Limb (tissue), 2 donors: ENCODE measurements around the gene HHLA2.

ENCODE experiments used
- DNase-seq, 2 donors: peaks; one replicate each; pipeline ENCODE4 v3.0.0-alpha.2; 2016; ENCODE audit errors: extremely low spot score in 2 of 2

Gene HHLA2

GRCh38 chr3:108393128-108393900 lies 97.0 kb downstream of the HHLA2 start:
- no peak for DNase-seq

DNA sequence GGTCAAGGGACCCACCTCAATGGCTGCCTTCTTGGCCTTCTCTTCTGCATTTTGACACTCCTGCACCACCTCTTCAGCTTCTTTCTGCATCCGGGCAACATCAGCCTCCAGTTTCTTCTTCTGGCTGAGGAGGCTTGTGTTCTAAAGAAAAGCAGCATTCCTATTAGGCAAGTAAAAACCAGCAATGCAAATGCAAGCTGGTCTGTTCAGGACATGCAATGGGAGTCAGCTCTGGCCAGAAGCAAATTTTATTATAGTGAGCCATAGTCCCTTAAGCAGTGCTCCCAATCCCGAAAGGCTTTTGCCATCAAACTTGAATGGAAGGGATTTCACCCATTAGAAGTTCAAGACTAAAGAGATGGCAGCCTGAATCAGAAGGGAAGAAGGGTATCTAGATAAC lies 97.7 kb downstream of the HHLA2 start:
- no peak for DNase-seq

GRCh38 chr3:108394563-108394962 lies 98.2 kb downstream of the HHLA2 start:
- no peak for DNase-seq

- DNase-seq = no peak
These were observed 100.0 kb downstream of the HHLA2 start for GRCh38 chr3:108396336-108396735.

DNA sequence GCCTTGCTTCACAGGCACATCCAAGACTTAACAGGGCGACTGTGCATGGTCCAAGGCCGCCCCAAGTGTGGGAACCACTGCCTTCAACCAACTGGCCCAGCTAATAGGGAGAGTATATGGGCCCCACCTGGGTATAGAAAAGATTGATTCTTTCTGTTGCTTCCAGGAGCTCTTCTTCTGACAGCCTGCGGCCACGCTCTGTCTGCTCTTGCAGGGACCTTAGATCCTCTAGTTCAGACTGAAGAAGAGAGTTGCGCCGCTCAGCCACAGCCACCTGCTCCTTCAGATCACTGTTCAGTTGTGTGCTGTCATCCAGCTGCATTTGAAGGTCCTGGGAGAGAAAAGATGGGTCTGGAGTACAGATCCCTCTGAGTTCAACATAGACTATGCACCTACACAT lies 102.2 kb downstream of the HHLA2 start:
- no peak for DNase-seq

DNA sequence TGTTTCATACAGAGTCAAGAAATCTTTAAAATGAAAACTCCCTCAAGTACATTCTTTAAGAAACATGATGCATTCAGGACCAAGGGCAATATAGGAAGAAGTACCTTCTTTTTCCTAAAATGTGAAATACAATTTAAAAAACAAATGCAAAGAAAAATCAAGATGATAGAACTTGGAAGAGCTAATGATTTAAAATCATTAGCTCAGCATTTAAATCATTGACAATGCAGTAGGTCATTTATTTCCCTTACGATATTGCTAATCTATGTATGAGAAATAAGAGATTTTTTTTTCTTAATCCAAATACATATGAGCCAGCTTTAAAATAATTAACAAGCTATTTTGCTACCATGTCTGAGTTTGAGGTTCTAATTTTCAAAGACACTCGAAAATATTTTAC lies 105.5 kb downstream of the HHLA2 start:
- DNase-seq = no peak

GRCh38 chr3:108403198-108403597 lies 106.8 kb downstream of the HHLA2 start:
- no peak for DNase-seq

- no peak for DNase-seq
These were observed 107.5 kb downstream of the HHLA2 start for GRCh38 chr3:108403686-108404345.

DNA sequence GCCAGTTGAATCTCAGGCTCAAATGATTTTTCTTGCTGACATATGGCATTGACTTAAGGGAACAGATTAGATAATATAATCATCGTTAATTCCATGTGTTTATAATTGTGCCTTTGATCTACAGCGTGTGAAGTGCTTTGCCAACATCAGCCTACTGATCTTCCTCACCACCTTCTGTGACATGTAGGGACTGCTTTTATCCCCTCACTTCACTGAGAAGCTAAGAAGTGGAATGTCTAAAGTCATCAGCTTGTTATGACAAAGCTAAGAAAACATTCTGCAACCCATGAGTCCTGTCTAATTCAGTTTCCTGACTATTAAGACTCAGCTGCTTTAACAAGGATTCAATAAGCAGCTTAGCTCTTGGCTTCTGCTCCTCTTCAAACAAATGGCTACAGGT lies 108.0 kb downstream of the HHLA2 start:
- DNase-seq = no peak

DNA sequence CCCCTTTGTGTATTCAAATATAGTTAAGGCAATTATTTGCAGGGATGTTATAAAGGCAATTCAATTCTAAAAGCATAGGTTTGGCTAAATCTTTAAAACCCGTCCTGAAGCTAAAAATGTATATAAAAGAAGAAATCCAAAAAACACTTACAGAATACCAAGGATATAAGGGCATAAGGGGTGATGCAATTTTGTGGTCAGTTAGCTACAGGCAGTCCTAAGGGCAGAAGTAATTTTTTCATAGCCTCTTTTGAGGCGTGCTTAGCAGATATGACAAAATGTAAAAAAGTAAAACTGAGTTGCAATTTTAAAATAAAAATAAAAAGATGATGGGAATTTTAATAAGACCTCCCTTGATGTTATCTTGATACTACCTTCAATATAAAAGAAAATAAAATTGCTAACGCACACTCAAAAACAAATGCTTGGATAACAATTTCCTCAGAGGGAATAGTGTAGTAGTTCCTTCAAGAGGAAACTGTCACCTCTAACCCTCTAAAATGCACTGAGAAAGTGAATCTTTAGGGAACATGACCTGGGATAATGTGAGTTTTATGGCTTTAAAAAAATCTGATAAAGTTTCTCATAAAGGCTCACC lies 109.8 kb downstream of the HHLA2 start:
- DNase-seq = no peak

DNA sequence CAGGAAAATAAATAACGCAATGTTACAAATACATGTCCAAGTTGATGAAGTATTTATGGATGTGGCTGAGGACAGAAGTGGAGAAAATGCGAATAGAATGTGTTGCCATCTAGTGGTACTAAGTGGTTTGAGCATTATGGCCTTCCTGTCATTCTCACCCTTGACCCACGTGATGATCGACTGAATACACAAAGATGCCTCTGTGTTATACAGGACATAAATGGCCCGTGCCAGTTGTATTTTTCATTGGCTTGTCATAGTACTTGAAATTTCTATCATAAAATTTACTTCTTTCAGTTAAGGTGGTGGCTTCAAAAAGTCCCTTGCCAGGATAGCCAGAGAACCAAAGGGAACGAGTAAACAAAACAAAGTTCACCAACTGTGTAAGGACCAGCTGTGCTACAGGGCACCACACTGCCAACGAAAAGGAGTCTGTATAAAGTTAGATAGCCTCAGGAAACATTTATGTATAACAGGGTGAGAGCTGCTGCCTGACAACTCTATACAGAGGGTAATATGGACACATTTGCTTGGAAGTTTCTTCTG lies 110.4 kb downstream of the HHLA2 start:
- DNase-seq = no peak

GRCh38 chr3:108407886-108408285 lies 111.5 kb downstream of the HHLA2 start:
- DNase-seq = no peak

DNA sequence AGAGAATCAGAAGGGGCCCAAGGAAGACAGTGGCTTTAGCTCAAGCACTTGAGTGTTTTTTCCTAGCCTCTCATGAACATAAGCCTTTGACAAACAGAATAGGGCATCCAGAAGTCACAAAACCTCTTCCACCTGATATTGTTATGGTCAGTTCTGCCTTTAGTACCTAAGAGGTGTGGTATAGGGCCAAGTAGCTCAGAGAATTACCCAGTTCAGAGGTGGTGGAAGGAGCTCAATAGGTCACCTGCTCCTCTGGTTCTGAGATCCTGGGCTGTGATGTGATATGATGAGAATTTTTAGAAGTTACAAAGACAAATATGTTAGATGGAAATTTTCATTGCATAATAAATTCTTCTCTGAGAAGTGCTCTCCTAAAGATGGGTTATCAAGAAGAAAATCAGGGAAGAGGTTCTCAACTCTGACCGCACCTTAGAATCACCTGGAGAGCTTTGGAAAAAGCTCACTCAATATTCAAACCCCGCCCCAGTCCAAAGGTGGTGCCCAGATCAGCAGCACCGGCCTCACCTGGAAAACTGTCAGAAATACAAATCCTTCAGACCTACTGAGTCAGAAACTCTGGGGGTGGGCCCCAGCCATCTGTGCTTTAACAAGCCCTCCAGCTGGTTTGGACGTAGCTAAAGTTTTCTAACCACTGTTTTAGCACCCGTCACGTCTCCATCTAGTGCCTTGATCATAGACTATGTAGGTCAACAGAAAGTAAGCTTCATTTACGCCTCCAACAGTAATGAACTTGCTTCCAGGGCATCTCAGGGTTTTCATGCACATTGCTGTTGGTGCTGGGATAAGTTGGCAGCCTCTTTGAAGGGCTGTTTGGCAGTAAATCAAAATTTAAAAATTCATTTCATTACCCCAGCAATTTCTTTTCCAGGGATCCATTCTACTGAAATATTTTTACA lies 112.8 kb downstream of the HHLA2 start:
- DNase-seq = no peak

GRCh38 chr3:108409800-108410178 lies 113.4 kb downstream of the HHLA2 start:
- no peak for DNase-seq

GRCh38 chr3:108410531-108410984 lies 114.2 kb downstream of the HHLA2 start:
- no peak for DNase-seq

- DNase-seq = no peak
These were observed 115.9 kb downstream of the HHLA2 start for GRCh38 chr3:108412121-108412750.

DNA sequence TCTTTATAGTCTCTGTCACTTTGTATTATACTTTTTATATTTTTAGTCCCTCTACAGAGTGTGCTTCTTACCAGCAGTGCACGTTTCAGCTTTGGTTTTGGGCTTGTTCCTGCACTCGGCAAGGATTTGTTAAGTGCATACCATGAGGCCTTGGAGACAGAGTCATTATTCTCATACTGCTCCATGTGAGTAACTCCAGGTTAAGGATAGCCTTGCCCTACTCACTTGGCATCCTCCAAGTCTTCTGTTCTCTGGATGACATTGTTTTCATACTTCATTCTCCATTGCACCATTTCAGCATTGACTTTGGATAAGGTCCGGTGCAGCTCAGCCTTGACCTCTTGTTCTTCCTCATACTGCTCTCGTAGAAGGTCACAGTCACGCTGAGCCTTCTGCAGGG lies 117.7 kb downstream of the HHLA2 start:
- DNase-seq = no peak

DNA sequence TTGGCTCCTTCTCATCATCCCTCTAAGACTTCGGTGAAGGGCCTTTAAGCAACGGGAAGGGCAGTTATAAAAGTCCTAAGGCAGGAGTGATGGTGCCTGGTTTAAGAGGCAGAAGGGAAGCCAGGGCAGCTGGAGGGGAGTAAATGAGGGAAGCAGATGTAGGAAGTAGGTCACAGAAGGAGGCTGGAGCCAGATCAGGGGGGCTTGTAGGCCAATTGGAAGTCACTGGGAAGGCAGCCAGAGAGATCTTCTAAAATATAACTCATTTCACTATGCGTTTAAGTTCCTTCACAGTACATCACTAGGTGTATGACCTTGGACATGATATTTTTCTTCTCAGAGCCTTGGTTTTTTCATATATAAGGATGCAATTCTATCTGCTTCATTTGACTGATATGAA lies 119.3 kb downstream of the HHLA2 start:
- DNase-seq = peak in 1 of 2 donors; percentile 38

GRCh38 chr3:108416111-108416869 lies 119.9 kb downstream of the HHLA2 start:
- no peak for DNase-seq

DNA sequence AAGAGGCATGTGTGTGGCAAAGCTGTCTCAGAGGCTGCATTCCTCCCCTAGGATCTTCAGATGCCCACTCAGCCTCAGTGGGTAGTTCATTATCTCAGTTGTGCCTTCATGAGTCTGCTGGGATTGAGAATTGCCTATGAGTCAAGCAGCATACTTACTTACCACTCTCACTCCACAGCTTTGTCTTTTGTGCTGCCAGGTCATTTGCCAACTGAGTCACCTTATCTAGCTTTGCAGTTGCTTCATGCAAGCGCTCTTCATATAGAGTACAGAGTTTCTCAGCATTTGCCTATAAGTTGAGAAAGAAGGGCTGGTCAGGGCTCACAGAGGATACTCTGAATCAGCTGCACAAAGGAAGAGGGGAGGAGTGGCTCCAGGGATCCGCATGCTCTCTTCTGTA lies 124.6 kb downstream of the HHLA2 start:
- DNase-seq = no peak
